OCI-M2 (cell line): ENCODE measurements around the gene PPP1R12C.
"Not testable (repeated sequence)": the region's sequence is repeated elsewhere in the genome, so short reads cannot be mapped to it uniquely, and the experiment has no call there.

Source experiments
- DNase-seq: peaks from one replicate; lab custom pipeline; 2025; ENCODE audit not compliant: unreplicated experiment; lab: John Stamatoyannopoulos, UW

PPP1R12C gene

DNA sequence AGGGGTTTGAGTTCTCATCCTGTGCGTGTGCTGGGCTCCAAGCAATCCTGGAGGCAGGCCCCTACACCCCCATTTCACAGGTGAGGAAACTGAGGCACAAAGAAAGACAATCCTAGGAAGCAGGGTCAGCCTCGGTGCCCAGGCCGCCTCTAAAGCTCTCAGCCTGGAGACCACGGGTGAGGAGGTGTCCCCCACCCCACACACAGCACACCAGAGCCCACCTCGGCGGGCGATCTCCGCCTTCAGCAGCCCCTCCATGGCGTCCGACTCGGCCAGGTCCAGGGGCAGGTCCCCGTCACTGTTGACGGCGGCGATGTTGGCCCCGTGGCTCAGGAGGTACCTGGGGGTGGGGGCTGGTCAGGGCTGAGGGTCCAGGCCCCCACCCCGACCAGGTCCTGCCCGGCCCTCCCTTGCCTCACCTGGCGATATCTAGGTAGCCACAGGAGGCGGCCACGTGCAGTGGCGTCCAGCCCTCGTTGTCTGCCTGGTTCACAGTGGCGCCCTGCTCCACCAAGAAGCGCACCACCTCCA lies 5.1 kb downstream of the PPP1R12C start:
- no peak for DNase-seq

DNA sequence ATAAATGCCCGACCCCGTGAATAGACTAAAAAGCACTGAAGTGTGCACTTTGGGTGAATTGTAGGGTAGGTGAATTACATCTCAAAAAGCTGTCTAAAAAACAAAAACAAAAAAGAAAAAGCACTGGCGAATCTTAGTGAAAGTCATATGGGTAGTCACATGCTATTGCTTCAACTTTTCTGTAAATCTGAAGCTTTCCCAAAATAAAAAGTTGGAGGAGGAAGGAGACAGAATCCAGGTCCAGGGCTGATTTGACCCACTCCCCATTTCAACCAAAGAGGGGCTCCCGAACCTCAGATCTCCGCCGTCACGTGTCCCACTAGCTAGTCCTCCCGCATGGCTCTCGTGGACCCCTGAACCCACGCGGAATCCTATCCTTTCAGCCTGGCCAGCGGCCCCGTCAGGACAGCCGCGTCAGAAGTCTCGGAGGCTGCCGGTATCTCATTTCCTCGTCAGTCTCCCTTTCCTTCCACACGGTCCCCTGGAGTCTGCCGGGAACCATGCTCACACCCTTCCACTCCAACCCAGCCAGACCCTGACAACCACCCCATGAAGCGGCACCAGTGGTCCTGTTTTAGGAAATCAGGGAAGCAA lies 6.1 kb downstream of the PPP1R12C start:
- no peak for DNase-seq

DNA sequence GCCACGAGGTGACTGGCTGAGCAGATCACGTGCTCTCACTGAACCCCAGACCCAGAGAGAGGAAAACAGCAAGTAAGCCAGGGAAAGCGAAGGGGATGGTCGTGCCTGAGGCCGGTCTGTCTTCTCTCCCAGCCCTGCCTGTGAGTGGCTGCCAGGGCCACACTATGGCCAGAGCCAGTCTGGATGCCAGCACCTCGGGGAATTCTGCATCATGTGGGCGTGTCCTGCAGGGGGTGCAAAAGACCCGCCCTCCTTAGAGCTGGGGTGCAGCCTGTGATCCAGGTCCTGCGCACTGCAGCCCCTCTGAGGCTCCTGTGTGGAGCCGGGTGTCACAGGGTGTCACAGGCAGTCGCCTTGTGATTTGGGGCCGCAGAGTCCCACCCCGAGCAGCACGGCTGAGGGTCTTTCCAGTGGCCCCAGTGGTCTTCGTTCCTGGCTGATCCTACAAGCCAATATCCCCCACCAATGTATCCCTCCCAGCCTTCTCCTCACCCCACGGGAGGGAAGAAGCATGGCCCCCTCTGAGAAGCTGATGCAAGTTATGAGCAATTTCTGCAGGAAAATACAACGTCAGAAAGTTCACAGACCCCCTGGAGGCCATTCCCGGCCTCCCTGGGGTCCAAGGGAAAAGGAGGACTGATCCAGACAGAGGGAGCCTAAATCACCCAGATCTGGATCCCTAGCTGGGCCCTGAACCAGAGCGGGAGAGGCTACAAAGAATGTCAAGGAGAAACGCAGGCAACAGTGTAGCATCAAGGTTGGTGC lies 7.7 kb downstream of the PPP1R12C start:
- no peak for DNase-seq

DNA sequence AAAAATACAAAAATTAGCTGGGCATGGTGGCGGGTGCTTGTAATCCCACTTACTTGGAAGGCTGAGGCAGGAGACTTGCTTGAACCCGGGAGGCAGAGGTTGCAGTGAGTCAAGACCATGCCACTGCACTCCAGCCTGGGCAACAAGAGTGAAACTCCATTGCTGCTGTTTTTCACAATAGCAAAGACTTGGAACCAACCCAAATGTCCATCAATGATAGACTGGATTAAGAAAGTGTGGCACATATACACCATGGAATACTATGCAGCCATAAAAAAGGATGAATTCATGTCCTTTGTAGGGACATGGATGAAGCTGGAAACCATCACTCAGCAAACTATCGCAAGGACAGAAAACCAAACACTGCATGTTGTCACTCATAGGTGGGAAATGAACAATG lies 10.2 kb downstream of the PPP1R12C start:
- not testable (repeated sequence) for DNase-seq

DNA sequence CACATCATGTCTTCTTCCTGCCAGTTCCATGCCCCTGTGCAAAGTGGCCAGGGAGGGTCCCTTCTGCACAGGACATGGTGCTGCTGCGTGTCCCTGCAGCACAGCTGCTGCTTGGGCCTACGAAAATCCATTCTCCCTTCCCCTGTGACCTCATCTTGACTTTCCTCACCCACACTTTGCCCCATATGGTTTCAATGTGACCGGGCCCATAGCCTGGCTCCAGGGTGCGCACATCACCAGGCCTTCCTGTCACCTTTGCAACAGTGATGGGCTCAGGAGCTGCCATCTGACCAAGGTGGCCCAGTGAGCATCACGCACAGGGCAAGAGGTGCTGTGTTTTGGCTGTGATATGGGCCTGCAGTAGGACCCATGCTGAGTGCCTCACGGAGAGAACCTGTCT lies 10.8 kb downstream of the PPP1R12C start:
- no peak for DNase-seq

DNA sequence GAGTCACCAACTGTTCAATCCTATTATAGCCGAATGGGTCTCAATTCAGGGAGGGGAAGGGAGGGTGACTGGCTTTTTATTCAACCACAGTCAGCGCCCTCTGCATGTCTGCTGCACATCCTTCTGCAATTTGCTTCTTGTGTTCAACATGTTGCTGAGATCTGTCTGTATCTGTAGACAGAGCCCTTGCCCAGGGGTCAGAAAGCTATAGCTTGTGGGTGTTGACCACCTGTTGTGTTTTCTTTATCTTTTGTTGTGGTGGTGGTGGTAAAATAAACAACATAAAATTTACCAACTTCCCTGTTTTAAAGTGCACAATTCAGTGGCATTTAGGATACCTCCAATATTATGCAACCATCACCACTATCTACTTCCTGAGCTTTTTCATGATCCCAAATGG lies 12.2 kb downstream of the PPP1R12C start:
- DNase-seq, result no peak

DNA sequence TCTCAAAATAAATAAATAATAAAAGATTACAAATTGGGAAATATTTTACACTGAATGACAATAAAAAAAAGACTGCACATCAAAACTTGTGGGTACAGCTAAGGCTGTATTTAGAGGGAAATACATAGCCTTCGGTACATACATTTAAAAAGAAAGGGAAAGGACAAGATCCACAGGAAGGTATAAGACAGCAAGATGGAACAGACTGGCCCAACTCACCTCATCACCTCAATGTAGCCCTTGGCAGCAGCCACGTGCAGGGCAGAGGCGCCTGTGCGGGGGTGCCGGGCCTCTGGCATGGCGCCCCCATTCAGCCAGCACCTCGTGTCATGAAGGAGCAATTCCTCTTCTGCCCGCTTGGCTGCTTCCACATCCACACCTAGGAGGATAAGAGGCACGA lies 14.2 kb downstream of the PPP1R12C start:
- DNase-seq, result no peak

DNA sequence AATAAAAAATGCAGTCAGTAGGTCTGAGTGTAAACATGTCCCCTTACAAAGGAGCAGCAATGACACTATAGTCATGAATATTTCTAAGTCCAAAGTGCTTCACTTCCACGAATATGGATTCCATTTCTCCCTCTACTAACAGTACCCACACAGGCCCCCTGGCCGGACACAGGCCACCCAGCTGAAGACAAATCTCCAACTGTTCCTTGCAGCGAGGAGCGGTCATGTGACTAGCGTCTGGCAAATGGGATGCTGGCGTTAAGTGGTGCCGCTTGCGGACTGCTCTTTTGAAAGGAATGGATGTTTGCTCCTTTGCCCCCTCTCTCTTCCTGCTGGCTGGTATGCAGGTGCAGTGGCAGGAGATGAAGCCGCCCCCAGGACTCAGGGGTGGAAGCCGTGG lies 16.2 kb downstream of the PPP1R12C start:
- DNase-seq, result no peak

DNA sequence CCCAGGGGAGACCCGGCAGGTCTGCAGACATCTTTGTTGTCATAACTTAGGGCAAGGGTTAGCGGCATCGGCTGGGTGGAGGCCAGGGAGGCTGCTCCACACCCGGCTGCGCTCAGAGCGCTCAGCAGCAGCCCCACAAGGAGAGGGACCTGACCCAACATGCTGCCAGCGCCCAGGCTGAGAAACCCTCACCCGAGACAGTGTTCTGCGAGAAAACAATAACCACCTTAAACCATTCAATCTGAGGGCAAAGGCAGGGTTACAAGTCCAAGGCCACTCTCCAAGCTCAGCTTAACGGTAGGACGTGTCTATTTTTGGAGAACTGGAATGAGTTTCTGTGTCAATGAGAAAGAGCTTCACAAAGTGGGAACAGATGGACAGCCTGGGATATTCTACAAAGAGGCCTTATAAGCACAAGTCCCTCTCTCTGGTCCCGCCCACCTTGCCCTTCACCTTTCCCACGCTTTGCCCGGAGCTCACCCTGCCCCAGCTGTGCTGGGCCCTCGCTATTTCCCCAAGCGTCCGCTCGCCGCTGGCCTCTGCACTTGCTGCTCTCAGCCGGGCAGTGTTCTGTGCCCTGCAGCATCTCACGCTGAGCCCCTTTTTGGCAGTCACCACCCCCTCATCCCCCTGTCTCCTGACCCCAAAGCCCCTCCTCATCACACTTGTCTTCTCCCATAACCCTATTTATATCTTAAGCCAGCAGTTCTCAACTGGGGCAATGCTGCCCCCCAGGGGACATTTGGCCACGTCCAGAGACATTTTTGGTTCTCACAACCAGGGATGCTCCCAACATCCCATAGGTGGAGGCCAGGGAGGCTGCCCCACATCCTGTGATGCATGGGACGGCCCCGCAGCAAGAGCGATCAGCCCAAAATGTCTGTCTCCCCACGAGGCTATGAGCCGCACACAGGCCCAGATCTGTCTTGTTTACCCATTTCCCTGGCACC lies 17.6 kb downstream of the PPP1R12C start:
- DNase-seq, result no peak

DNA sequence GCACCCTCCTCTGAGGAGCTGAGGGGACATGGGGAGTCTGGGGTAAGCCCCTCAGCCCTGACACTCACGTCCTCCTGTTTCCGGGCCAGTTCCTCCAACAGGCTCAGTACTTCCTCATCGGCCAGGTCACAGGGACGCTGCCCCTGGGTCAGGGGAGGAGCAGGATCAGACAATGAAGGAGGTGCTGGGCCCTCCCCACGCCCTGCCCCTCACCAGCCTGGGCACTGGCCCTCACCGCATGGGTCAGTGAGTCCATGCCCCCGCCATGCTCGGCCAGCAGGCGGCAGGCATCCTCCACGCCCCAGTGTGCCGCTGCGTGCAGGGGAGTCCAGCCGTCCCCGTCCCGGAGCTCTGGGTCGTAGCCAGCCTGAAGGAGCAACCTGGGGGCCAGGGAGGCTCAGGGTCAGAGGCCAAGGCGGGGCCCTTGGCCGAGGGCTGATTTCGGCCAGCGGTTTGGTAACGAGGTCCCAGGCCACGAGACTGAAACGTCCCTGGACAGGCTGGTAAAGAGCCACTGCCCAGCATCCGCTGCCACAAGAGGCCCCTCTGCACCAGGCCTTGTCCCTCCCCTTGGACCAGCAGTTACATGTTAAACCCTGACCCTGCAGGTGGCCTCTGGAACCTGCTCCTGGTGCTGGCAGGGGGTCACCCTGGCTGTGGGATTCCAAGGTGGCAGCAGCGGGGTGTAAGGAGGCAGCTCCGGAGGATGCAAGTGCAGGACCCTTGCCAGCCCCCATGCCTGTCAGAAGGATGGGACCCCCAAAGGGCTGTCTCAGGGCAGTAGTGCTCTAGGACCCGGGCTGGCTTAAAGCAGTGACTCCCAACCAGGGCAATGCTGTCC lies 18.5 kb downstream of the PPP1R12C start:
- no peak for DNase-seq

DNA sequence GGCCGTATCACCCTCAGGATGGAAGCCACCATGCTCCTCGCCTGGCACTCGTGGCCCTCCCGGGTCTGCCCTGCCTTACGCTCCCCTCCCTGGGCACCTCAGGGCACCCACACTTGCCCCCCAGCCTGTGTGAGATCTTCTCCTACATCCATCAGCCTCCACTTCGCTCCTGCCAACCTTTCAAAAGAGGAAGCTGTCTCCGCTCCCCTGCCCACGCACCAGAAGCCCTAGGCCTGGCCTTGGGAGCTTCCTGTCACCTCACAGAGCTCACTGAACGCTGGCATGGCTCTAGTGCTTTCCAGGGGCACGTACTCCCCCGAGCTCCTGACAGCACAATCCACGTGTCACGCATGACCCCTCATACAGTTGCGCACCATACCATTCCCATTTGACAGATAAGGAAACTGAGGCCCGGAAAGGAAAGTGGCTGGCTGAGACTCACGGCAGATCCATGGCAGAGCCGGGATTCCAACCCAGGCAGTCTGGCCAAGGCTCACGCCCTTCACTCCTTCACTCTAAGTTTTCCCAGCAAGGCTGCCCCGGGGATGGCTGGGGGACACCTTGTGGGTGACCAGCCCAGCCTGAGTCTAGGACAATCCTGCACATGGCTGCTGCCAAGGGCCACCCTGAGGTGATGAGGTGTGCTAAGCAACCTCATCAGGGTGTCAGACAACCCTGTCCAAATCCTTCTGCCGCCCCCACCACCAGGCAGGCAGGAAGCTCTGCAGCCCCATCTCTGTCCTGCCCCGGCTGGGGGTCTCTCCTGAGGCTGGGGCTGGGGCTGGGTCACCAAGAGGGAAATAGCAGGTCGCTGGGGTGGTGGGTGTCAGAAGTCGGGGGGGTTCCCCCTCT lies 19.3 kb downstream of the PPP1R12C start:
- DNase-seq, result no peak

DNA sequence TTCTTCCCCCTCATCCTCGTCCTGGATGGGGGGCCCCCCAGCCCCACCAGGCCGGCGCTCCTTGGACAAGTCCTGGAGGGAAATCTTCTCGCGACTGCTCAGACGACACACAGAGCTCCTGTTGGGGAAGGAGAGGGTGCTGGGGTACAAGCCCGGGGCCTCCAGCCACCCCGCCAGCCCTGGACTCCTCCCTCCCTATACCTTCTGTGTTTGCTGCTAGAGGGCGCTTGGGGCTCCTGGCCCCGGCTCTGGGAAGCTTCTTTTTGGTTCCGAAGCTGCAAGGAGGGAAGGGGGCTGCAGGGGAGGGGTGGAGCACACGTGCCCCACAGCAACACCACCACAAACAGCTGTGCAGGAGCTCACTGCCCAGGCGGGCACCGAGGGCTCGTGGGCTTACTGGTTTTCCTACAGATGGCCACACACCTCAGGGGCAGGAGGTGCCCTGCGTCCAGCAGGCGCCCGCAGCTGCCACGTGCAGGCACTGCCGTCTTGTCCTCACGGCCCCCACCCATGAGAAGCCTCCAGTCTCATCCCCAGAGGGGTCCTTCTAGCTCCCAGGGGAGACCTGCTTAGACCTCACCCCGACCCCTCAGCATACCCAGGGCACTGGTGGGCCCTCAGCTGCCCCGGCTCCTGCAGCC lies 21.3 kb downstream of the PPP1R12C start:
- DNase-seq, result no peak

DNA sequence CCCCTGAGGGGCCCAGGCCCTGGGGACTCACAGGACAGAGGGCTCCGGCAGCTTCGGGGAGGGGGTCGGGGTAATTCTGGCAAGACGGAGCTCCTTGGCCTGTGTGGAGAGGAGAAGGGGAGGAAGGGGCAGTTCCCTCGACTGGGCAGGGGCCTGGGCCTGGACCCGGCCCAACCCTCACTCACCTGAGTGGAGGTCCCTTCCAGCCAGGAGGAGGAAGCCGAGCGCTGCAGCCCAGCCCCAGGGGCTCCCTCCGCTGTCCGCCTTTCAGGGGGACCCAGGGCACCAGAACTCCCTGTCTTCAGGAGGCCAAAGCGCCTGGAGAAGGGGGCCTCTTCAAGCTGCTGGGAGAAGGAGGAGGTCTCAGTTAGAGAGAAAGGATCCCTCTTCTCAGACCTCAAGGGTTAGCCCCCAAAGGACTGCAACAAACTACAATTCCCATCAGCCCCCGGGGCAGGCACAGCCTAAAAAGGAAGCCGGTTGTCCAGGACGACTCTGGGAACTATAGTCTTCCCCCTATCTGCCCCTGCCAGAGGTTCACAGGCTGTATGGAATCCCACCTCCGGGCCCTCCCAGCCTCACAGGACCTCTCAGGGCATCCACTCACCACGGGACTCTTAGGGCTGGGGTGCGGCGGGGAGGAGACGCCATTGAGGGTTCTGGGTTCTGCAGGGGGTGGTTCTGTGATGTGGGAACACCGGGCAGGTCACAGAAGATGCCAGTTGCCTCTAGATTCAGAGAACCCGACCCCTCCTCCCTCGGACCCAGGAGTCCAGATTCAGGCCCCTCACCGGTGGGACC lies 22.0 kb downstream of the PPP1R12C start:
- DNase-seq, result no peak

DNA sequence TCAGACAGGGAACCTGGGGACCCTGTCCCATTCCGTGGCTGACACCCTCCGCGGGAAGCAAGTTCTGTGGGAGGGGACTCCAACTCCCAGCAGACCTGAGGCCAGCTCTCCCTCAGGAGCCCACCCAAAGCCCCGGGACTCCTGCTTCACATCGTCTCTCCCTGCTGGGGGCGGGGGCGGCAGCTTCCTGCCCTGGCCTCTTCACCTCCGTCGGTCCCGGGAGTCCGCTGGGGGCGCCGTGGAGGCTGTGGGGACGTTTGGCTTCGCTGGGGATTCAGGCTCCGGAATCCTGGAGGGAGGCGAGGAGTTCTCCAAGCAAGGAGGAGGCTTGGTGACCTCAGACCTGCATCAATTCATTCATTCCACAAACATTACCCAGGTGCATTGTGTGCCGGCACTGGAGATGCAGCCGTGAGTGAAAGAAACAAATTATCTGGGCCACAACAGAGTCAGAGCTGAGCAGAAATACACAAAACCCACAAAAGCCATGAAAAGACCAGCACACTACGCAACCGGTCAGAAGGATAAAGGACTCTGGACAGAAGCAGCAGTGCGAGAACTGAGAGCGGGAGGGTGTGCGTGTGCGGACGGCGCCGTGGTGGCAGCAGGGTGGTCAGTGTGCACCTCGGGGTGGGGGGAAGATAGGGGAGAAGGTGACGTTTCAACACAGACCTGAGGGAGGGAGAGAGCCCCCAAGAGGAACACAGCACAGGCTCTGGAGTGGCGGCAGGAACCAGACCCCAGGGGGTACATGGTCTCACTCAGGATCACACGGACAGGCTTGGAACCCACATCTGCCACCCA lies 22.8 kb downstream of the PPP1R12C start:
- DNase-seq, result no peak

DNA sequence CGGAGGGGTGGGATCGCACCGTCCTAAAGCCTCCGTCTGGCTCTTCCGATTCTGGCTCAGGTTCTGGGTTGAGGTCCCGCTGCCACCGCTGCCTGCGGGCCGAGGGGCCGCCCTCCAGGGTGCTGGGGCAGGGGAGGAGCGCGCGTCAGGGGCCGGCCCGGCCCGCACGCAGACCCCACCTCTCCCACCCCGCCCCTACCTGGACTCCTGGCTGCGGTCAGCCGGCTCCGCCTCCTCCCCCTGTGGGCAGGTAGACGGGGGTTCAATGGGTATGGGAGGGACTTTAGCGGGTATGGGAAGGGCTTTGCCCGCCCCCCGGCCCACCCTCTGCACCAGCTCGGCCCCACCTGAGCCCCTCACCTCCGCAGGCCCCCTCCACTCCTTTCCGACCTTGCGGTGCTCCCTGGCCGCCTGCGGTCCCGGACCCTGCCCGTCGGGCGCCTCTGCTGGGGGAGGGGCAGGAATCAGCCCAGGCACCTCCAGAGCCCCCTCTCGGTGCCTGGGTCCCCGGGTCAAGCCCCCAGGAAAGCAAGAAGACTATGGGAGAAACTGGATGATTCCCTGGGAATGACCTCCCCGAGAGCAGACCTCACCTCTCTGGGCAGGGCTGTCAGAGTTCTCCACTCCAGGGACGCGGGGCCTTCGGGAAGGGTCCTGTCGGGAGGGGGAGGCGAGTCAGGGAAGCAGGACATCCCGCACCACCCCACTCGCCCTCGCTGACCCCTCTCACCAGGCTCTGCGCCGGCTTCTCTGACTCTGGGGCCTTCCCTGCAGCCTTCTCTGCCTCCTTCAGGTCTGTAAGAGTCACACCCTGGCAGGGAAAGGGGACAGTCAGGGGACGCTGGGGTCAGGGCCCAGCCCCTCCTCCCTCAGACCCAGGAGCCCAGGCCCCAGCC lies 24.8 kb downstream of the PPP1R12C start:
- DNase-seq, result no peak

DNA sequence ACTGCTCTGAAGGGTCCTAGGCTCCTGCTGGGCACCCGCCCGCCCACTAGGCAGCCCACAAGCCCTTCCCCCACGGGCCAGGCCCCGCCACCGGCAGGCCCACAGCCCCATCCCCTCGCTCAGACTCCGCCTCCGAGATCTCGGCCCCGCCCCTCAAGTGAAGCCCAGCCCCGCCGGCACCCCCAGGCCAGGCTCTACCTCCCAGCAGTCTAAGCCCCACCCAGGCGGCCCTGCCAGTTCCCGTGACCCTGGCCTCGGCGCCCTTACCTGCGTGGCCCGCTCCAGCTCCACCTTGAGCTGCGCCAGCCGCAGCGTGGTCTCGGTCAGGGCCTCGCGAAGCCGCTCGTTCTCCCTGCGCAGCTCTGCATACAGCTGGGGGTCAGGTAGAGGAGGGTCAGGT lies 25.5 kb downstream of the PPP1R12C start:
- no peak for DNase-seq
